Duodenal mucosa (tissue), 2 donors: ENCODE measurements around the gene MEX3A.

Experiments
- H3K27ac ChIP-seq: one replicate; pipeline ENCODE4 v1.7.0; 2013; ENCODE audit warnings: low read depth, low read length
- H3K27me3 ChIP-seq, 2 donors: one replicate each; pipeline ENCODE4 v1.7.0; 2013; ENCODE audit warnings: low read length in 2 of 2, control low read depth in 1 of 2; ENCODE audit not compliant: insufficient read depth in 2 of 2, control insufficient read depth in 1 of 2
- H3K36me3 ChIP-seq, 2 donors: one replicate each; pipeline ENCODE4 v1.7.0; 2013; ENCODE audit warnings: low read length in 2 of 2, control low read depth in 1 of 2; ENCODE audit not compliant: insufficient read depth in 2 of 2, control insufficient read depth in 1 of 2
- H3K4me1 ChIP-seq, 2 donors: one replicate each; pipeline ENCODE4 v1.7.0; 2013; ENCODE audit warnings: low read length in 2 of 2, control low read depth in 1 of 2; ENCODE audit not compliant: insufficient read depth in 2 of 2, control insufficient read depth in 1 of 2
- H3K4me3 ChIP-seq, 2 donors: one replicate each; pipeline ENCODE4 v1.7.0; 2013; ENCODE audit warnings: low read length in 2 of 2, low read depth in 1 of 2
- H3K9ac ChIP-seq, 2 donors: one replicate each; pipeline ENCODE4 v1.7.0; 2013; ENCODE audit warnings: low read length in 2 of 2, low read depth in 1 of 2
- H3K9me3 ChIP-seq, 2 donors: one replicate each; pipeline ENCODE4 v1.7.0; 2013; ENCODE audit warnings: low read length in 2 of 2, control low read depth in 1 of 2; ENCODE audit not compliant: control insufficient read depth in 1 of 2

MEX3A gene

GRCh38 chr1:156056326-156056849, 25.9 kb downstream of the MEX3A start:
- Histone ChIP-seq H3K27me3 (no peaks in the 10 kb centered on the region), H3K36me3 (peaks cover 0 to 5% of the 10 kb centered on the region in 2 donors), H3K9me3 (no peaks in the 10 kb centered on the region), H3K4me3 (no peak overlapping the region), H3K9ac (no peak overlapping the region), H3K4me1 (peaks cover 7 to 24% of the 10 kb centered on the region in 2 donors), H3K27ac (no peak overlapping the region)

GRCh38 chr1:156055281-156056048, 26.8 kb downstream of the MEX3A start:
- Histone ChIP-seq H3K36me3 (peaks cover 0 to 5% of the 10 kb centered on the region in 2 donors), H3K9ac (peak overlapping the region; percentile 94 to 95), H3K4me1 (peaks cover 7 to 24% of the 10 kb centered on the region in 2 donors), H3K9me3 (no peaks in the 10 kb centered on the region), H3K27me3 (no peaks in the 10 kb centered on the region), H3K27ac (no peak overlapping the region), H3K4me3 (peak overlapping the region; percentile 98)

DNA sequence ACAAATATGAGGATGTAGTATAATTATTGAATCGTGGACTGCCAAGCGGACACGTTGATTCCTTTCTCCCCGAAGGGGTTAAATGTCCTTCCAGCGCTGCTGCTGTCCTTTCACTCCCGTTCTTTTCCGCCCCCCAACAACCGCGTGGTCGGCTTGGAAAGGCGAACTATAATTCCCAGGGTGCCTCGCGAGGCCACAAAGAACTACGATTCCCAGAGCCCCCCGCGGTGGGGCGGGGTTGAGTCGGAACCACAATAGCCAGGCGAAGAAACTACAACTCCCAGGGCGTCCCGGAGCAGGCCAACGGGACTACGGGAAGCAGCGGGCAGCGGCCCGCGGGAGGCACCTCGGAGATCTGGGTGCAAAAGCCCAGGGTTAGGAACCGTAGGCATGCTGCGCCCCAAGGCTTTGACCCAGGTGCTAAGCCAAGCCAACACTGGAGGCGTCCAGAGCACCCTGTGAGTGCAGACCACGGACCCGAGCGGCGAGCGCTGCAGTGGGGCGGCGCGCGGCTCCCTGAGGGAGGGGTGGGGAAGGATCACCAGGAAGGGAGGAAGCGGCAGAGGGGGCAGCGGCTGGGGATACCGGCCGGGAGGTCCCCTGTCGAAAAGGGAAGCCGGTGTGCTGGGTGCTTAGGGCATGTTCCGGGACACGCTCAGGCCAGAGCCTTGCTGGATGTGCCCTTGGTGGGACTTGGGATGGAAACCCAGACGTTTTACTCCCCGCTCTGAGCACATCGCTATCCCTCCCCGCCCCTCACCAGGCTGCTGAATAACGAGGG, 27.6 kb downstream of the MEX3A start, which contains the start of gene LAMTOR2:
LAMTOR2 (plus strand) TSS at position 283 of the 781 bp plus-strand sequence; CDS start at position 391, 108 bp downstream.
- no peaks in the 10 kb centered on the region for H3K27me3 ChIP-seq
- no peaks in the 10 kb centered on the region for H3K9me3 ChIP-seq
- peak within 1 kb of the TSS; percentile 82 for H3K27ac ChIP-seq
- peaks cover 7 to 24% of the 10 kb centered on the region in 2 donors for H3K4me1 ChIP-seq
- peak within 1 kb of the TSS; percentile 94 to 95 for H3K9ac ChIP-seq
- peak within 1 kb of the TSS; percentile 98 for H3K4me3 ChIP-seq
- H3K36me3 ChIP-seq: peaks cover 0 to 13% of the 10 kb centered on the region in 2 donors

DNA sequence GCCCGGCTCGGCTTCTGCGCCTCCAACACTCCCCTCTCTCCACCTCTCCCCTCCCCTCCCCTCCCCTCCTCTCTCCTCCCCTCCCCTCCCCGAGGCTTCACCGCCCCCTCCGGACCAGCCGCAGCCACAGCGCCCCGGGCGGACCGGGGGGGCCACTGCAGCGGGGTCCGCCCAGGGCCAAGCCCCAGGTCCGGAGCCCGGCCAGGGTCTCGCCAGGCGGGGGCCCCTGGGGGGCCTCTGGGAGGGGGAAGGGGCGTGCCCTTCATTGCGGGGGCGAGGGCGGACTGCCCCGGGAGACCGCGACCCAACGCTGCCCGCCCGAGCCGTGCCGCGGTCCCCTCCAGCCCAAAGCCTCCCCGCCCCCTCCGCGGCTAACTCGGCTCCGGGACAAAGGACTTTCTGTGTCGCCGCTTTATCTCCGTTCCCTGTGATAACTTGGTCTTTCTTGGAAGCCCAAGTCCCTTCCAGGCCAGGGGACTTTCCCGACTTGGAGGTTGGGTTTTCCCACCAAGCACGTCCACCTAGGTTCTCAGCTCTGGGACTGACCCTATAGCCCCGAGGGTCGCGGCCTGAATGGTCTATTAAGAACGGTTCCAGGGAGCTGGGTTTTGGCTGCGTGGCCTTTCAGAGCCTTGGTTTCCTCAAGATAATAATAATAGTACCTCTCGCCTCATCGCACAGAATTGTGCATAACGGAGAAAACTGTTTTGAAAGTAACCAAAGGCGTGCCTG, 28.3 kb downstream of the MEX3A start, which contains the start of gene UBQLN4:
UBQLN4 (minus strand) TSS at position 31 of the 732 bp plus-strand sequence. CDS start 97 bp downstream, outside the sequence.
- Histone ChIP-seq H3K9ac (peak within 1 kb of the TSS; percentile 94 to 95), H3K27ac (peak within 1 kb of the TSS; percentile 82), H3K4me1 (peaks cover 7 to 24% of the 10 kb centered on the region in 2 donors), H3K36me3 (peaks cover 0 to 21% of the 10 kb centered on the region in 2 donors), H3K4me3 (peak within 1 kb of the TSS; percentile 98), H3K9me3 (no peaks in the 10 kb centered on the region), H3K27me3 (no peaks in the 10 kb centered on the region)

GRCh38 chr1:156052862-156053767, 29.1 kb downstream of the MEX3A start:
- Histone ChIP-seq H3K27ac (no peak overlapping the region), H3K36me3 (peaks cover 5 to 24% of the 10 kb centered on the region in 2 donors), H3K4me1 (peaks cover 7 to 24% of the 10 kb centered on the region in 2 donors), H3K27me3 (no peaks in the 10 kb centered on the region), H3K4me3 (peak overlapping the region; percentile 71 to 78), H3K9ac (peak overlapping the region; percentile 44 to 60), H3K9me3 (no peaks in the 10 kb centered on the region)

DNA sequence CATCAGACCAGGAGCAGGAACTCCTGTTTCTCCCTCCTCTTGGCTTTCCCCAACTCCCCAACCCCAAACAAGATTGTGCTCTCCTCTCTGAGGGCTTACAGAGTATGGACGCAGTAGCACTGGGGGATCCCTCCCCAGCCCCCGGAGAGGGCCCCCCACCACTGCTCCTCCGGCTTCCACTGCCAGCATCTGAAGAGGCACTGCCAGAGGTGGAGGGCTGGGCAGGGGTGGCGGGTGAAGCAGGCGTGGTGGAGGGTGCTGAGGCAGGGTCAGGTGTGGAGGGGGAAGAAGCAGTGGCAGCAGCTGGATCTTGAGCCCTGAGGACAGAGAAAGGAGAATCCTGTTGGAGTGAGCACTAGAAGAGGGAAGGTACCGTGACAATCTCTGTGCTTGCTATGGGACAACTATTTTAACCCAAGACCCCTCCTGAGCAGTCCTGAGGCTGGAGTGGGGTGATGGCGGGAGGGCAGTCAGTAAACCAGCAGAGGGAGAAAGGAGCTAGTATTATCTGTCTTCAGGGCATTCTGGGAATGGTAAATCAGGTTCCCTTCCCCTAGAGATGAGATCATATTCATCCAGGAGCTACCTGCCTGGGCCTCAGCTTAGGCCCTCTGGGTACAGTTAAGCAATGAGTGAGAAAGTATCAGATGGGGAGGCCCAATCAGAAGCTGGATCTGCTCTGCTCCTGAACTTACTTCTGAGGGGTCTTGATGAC, 31.1 kb downstream of the MEX3A start:
- Histone ChIP-seq H3K36me3 (peaks cover 7 to 27% of the 10 kb centered on the region in 2 donors), H3K9ac (no peak overlapping the region), H3K9me3 (no peaks in the 10 kb centered on the region), H3K27ac (no peak overlapping the region), H3K27me3 (no peaks in the 10 kb centered on the region), H3K4me3 (no peak overlapping the region), H3K4me1 (peaks cover 7 to 19% of the 10 kb centered on the region in 2 donors)

DNA sequence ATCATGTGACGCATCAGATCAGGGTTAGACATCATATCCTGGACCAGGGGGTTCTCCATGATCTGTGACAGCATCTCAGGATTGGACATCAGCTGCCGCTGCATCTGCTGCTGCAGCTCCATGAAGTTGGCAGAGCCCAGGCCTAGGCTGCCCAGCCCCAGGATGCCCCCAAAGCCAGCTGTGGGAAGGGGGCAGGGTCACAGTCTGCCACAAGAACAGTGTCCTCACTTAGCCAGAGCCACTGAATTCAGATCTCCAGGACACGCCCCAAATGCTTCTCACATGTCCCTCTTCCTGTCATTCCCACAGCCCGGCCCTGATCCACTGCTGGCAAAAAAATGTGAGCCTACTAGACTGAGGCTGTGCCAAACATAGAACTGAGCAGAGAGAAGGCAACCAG, 31.9 kb downstream of the MEX3A start:
- H3K36me3 ChIP-seq: peaks cover 7 to 27% of the 10 kb centered on the region in 2 donors
- H3K9me3 ChIP-seq: no peaks in the 10 kb centered on the region
- H3K27ac ChIP-seq: no peak overlapping the region
- no peaks in the 10 kb centered on the region for H3K27me3 ChIP-seq
- no peak overlapping the region for H3K9ac ChIP-seq
- no peak overlapping the region for H3K4me3 ChIP-seq
- peaks cover 2 to 11% of the 10 kb centered on the region in 2 donors for H3K4me1 ChIP-seq

DNA sequence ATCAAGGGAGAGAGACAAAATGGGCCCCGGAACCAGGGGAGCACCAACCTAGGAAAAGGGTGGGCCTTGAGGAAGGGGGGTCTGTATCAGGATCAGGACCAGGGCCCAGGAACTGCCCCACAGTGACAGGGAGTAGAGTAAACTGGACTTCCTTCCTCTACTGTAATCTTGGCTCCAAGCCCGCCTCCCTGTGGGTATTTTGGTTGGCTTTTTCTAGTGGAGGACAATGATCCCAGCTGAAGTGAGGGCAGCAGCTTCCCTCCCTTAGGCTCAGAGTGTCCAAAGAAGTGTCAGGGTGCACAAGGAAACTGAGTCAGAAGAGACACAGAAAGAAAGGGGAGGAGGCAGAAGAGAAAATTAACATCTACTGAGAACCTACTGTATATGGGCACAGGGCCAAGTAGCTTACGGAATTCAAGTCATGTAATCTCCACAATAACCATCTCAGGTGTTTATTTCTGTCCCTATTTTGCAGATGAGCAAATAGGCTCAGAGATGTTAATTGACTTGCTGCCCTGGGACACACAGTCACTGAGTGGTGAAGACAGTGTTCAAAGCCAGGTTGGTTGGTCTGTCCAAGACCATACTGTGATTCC, 33.5 kb downstream of the MEX3A start:
- H3K27ac ChIP-seq: no peak overlapping the region
- H3K36me3 ChIP-seq: peaks cover 7 to 32% of the 10 kb centered on the region in 2 donors
- no peaks in the 10 kb centered on the region for H3K27me3 ChIP-seq
- peaks cover 0 to 6% of the 10 kb centered on the region in 2 donors for H3K4me1 ChIP-seq
- H3K4me3 ChIP-seq: no peak overlapping the region
- no peak overlapping the region for H3K9ac ChIP-seq
- H3K9me3 ChIP-seq: no peaks in the 10 kb centered on the region
